Endothelial cell of umbilical vein (primary cell): ENCODE measurements around the gene TMEM74B.

Experiments used
- EZH2 ChIP-seq: IDR thresholded peaks from 2 replicates; pipeline ENCODE4 v1.6.1; 2012; ENCODE audit warnings: borderline replicate concordance, low read depth, mild to moderate bottlenecking, moderate library complexity, low read length, inconsistent platforms; ENCODE audit not compliant: severe bottlenecking
- FOS ChIP-seq: IDR thresholded peaks from 2 replicates; pipeline ENCODE4 v1.6.1; 2011; ENCODE audit warnings: mild to moderate bottlenecking, low read length, moderate library complexity, borderline replicate concordance; ENCODE audit not compliant: insufficient read depth
- GATA2 ChIP-seq: IDR thresholded peaks from 2 replicates; pipeline ENCODE4 v1.7.0; 2011; ENCODE audit warnings: low read depth, mild to moderate bottlenecking, moderate library complexity, mixed read lengths, low read length; ENCODE audit not compliant: insufficient read length, insufficient read depth
- JUN ChIP-seq: IDR thresholded peaks from 2 replicates; pipeline ENCODE4 v1.6.1; 2011; ENCODE audit warnings: borderline replicate concordance, low read depth; ENCODE audit not compliant: insufficient read length, insufficient read depth
- POLR2A ChIP-seq: IDR thresholded peaks from 2 replicates; pipeline ENCODE4 v1.6.1; 2012; ENCODE audit warnings: low read depth, mild to moderate bottlenecking, control low read depth, low read length
- POLR2AphosphoS5 ChIP-seq: IDR thresholded peaks from 2 replicates; pipeline ENCODE4 v1.6.1; 2012; ENCODE audit warnings: low read depth, mild to moderate bottlenecking, control low read depth, low read length, moderate library complexity; ENCODE audit not compliant: insufficient read depth
- TF ChIP-seq, protein P1 (sequence below), 2 donors: IDR thresholded peaks; 1 replicate in 1 of 2; 2 replicates in 1 of 2; pipeline ENCODE4 v1.5.1; 2011; ENCODE audit warnings: low read length in 2 of 2, mild to moderate bottlenecking in 2 of 2, moderate library complexity in 2 of 2, control low read depth in 1 of 2, inconsistent platforms in 1 of 2, low read depth in 1 of 2; ENCODE audit not compliant: insufficient read depth in 1 of 2; ENCODE audit errors: extremely low read depth in 1 of 2
- TF ChIP-seq, protein P2 (sequence below): IDR thresholded peaks from 2 replicates; pipeline ENCODE4 v1.6.1; 2011; ENCODE audit not compliant: insufficient read depth, insufficient read length

DNA sequence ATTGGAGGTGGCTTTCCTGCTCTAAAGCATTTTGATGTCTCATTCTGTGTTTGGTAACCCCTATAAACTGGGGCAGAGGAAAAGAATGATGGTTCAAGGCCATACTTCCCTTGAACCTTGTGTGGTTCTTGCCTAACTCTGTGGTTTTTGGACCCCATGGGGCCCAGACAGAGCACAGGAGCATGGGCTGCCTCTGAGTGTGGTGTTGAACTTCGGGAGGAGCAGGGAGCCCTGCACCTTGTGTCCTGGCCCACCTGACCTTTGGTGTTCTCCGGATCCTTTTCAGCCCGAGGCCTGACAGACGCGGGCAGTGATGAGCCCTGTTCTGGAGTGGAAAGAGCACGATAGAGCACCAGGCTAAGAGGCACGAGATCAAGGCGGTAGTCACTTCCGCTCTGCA, 18.8 kb downstream of the TMEM74B start:
- TF ChIP-seq, protein P1, sequence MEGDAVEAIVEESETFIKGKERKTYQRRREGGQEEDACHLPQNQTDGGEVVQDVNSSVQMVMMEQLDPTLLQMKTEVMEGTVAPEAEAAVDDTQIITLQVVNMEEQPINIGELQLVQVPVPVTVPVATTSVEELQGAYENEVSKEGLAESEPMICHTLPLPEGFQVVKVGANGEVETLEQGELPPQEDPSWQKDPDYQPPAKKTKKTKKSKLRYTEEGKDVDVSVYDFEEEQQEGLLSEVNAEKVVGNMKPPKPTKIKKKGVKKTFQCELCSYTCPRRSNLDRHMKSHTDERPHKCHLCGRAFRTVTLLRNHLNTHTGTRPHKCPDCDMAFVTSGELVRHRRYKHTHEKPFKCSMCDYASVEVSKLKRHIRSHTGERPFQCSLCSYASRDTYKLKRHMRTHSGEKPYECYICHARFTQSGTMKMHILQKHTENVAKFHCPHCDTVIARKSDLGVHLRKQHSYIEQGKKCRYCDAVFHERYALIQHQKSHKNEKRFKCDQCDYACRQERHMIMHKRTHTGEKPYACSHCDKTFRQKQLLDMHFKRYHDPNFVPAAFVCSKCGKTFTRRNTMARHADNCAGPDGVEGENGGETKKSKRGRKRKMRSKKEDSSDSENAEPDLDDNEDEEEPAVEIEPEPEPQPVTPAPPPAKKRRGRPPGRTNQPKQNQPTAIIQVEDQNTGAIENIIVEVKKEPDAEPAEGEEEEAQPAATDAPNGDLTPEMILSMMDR (IDR thresholded peaks at IDR 0.05; ENCODE audit: extremely low read depth in 1 of 2, insufficient read depth in 1 of 2, low read depth in 1 of 2, low read length in 2 of 2): no peak
- TF ChIP-seq POLR2A (no peak), POLR2AphosphoS5 (no peak), FOS (no peak), EZH2 (no peak), GATA2 (no peak), JUN (no peak)
- TF ChIP-seq, protein P2, sequence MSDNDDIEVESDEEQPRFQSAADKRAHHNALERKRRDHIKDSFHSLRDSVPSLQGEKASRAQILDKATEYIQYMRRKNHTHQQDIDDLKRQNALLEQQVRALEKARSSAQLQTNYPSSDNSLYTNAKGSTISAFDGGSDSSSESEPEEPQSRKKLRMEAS: no peak
